Endodermal cell (in vitro differentiated cells): ENCODE data around the gene IFNK. TPM values are rescaled to one million over a fixed set of nuclear protein-coding genes. Genes with fewer than 3 reads are reported as not detected.
A peak's percentile ranks its signal among the peaks of the same experiment; 100 is the strongest.

Source experiments
- DNase-seq: peaks from one replicate; pipeline ENCODE4 v3.0.0-alpha.2; 2017
- H3K27ac ChIP-seq: 2 replicates; pipeline ENCODE4 v1.5.1; 2013; ENCODE audit warnings: mild to moderate bottlenecking, low read depth, low read length, moderate library complexity
- H3K27me3 ChIP-seq: 2 replicates; pipeline ENCODE4 v1.6.1; 2013; ENCODE audit warnings: mild to moderate bottlenecking, low read length, moderate library complexity; ENCODE audit not compliant: insufficient read depth, control insufficient read depth, poor library complexity, severe bottlenecking
- H3K36me3 ChIP-seq: 2 replicates; pipeline ENCODE4 v1.7.0; 2013; ENCODE audit warnings: mild to moderate bottlenecking, low read length, moderate library complexity; ENCODE audit not compliant: control insufficient read depth, insufficient read depth
- H3K4me1 ChIP-seq: one replicate; pipeline ENCODE4 v1.7.0; 2013; ENCODE audit warnings: low read length; ENCODE audit not compliant: control insufficient read depth, insufficient read depth
- H3K4me3 ChIP-seq: 2 replicates; pipeline ENCODE4 v1.5.1; 2013; ENCODE audit warnings: mild to moderate bottlenecking, low read length, moderate library complexity
- H3K9ac ChIP-seq: 2 replicates; pipeline ENCODE4 v1.6.1; 2013; ENCODE audit warnings: mild to moderate bottlenecking, low read length, moderate library complexity; ENCODE audit not compliant: poor library complexity, severe bottlenecking; ENCODE audit errors: extremely low read depth
- H3K9me3 ChIP-seq: 2 replicates; pipeline ENCODE4 v1.6.1; 2013; ENCODE audit warnings: mild to moderate bottlenecking, low read length, moderate library complexity; ENCODE audit not compliant: control insufficient read depth
- H3K27ac Mint-ChIP-seq: 2 replicates; pipeline ENCODE4 v1.8.0; 2020; ENCODE audit warnings: mixed read lengths
- H3K27me3 Mint-ChIP-seq: 2 replicates; pipeline ENCODE4 v1.8.0; 2021; ENCODE audit warnings: mild to moderate bottlenecking, mixed read lengths; ENCODE audit not compliant: insufficient read depth
- H3K36me3 Mint-ChIP-seq: 2 replicates; pipeline ENCODE4 v1.8.0; 2020; ENCODE audit warnings: low read depth, mixed read lengths
- H3K4me1 Mint-ChIP-seq: 2 replicates; pipeline ENCODE4 v1.8.0; 2020; ENCODE audit warnings: mixed read lengths
- H3K4me3 Mint-ChIP-seq: 2 replicates; pipeline ENCODE4 v1.8.0; 2020; ENCODE audit warnings: mild to moderate bottlenecking, moderate library complexity, mixed read lengths
- H3K9me3 Mint-ChIP-seq: 2 replicates; pipeline ENCODE4 v1.8.0; 2020; ENCODE audit warnings: mild to moderate bottlenecking, mixed read lengths
- CTCF ChIP-seq: fragments of 200-600 bp; sonication (generic); conservative IDR thresholded peaks from 2 replicates; pipeline ENCODE4 v1.5.0; 2021; ENCODE audit warnings: antibody characterized with exemption, mild to moderate bottlenecking
- WGBS, 2 experiments: methylation state at CpG; one replicate each; pipeline versions ENCODE4 v1.1.5 to v1.1.7; 2013; ENCODE audit warnings: missing lambda C conversion rate in 2 of 2, mixed read lengths in 1 of 2; ENCODE audit not compliant: insufficient coverage in 1 of 2, insufficient read length in 1 of 2; 5-methylcytosine and 5-hydroxymethylcytosine counted together
- total RNA-seq, 2 donors: library from RNA; stranded (reverse); fragmentation: NEBNext Ultra II Directional in 1 of 2; extraction: Animal tissue kit (Norgen Biotek cat#: 25700) in 1 of 2; gene quantifications; 2 replicates in 1 of 2; 3 replicates in 1 of 2; pipeline ENCODE4 v1.2.1, GENCODE V29; 2021

Gene IFNK
- total RNA-seq, 2 donors from 2014 or later = not detected

GRCh38 chr9:27495480-27496134, 28.5 kb upstream of the IFNK start:
- Mint-ChIP-seq H3K27ac (no peak overlapping the region), H3K4me3 (no peak overlapping the region), H3K36me3 (peaks cover 4% of the 10 kb centered on the region), H3K27me3 (no peaks in the 10 kb centered on the region), H3K9me3 (peaks cover 24% of the 10 kb centered on the region), H3K4me1 (peaks cover 23% of the 10 kb centered on the region)
- Histone ChIP-seq H3K4me3 (no peak overlapping the region), H3K4me1 (peaks cover 6% of the 10 kb centered on the region), H3K9ac (no peak overlapping the region), H3K36me3 (no peaks in the 10 kb centered on the region), H3K9me3 (no peaks in the 10 kb centered on the region), H3K27me3 (no peaks in the 10 kb centered on the region), H3K27ac (no peak overlapping the region)
- no peak for DNase-seq
- no peak for TF ChIP-seq CTCF
- WGBS, 2 experiments = 30 to 48% methylated on average over 2 of the region's 3 CpGs

GRCh38 chr9:27496135-27496504, 28.0 kb upstream of the IFNK start:
- Histone ChIP-seq H3K9ac (no peak overlapping the region), H3K27ac (no peak overlapping the region), H3K36me3 (no peaks in the 10 kb centered on the region), H3K4me1 (peaks cover 6% of the 10 kb centered on the region), H3K27me3 (no peaks in the 10 kb centered on the region), H3K4me3 (no peak overlapping the region), H3K9me3 (no peaks in the 10 kb centered on the region)
- Mint-ChIP-seq H3K4me1 (peaks cover 23% of the 10 kb centered on the region), H3K4me3 (no peak overlapping the region), H3K27ac (no peak overlapping the region), H3K27me3 (no peaks in the 10 kb centered on the region), H3K36me3 (peaks cover 4% of the 10 kb centered on the region), H3K9me3 (peaks cover 26% of the 10 kb centered on the region)
- TF ChIP-seq CTCF = no peak
- WGBS, 2 experiments = 56 to 71% methylated on average over 2 to 3 of the region's 3 CpGs
- no peak for DNase-seq

DNA sequence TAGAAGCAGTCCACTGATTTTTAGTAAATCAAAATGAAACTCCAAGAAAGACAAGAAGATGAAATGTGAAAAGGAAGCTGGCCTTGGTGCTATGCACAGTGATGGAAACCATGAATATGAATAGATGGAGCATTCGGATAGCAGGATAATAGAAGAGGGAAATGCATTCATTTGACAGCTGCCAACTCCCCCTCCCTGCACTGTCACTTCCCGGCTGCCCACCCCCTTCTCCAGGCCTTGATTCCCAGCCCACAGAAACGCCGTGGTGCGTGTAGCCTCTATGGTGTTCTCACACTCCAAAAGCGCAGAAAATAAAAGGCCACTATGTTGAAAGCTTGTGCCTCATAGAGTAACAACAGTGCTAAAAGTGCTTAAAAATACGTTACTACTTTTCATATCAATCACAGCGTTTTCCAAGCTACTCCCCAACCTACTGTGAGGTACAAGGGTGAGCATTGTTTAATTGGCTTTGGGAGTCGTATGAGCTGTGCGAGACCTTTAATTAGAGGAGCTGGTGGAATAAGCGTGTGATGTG, 26.1 kb upstream of the IFNK start:
- Mint-ChIP-seq H3K27me3 (no peaks in the 10 kb centered on the region), H3K4me1 (peaks cover 23% of the 10 kb centered on the region), H3K36me3 (peaks cover 1% of the 10 kb centered on the region), H3K9me3 (peaks cover 21% of the 10 kb centered on the region), H3K27ac (peak overlapping the region; percentile 24), H3K4me3 (no peak overlapping the region)
- DNase-seq = no peak
- peak overlapping the region; percentile 79 for H3K27ac ChIP-seq
- WGBS, 2 experiments = 50 to 55% methylated on average over 3 to 11 of the region's 11 CpGs
- no peaks in the 10 kb centered on the region for H3K9me3 ChIP-seq
- H3K36me3 ChIP-seq = no peaks in the 10 kb centered on the region
- peaks cover 6% of the 10 kb centered on the region for H3K4me1 ChIP-seq
- no peaks in the 10 kb centered on the region for H3K27me3 ChIP-seq
- TF ChIP-seq CTCF = no peak
- no peak overlapping the region for H3K4me3 ChIP-seq
- H3K9ac ChIP-seq = no peak overlapping the region
